Activated CD4-positive, alpha-beta T cell treated with anti-CD3 and anti-CD28 coated beads for 48 hours (primary cell): Measurements from ENCODE around the gene TEX9.
"Not testable (repeated sequence)": the region's sequence is repeated elsewhere in the genome, so short reads cannot be mapped to it uniquely, and the experiment has no call there.

ENCODE experiments used
- DNase-seq: peaks from one replicate; pipeline ENCODE4 v3.0.0-alpha.2; 2020

The TEX9 gene

DNA sequence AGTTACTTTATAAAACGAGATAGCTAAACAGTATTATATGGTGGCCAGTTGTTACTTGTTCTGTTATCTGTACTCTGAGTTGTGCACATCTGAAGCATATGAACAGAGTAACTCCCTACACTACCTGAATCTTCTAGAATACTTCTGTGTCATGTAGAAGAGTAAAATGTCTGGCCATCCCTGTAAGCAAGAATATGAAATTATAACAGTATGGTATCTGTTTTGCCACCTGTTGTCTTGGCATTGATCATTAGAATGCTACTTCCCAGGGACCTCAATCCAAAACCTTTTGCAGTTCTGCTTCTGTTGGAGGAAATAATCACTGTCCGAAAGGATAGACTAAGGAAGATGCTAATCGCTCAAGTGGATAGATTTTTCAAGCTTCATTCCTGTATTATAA lies 1.9 kb downstream of the TEX9 start:
- no peak for DNase-seq

DNA sequence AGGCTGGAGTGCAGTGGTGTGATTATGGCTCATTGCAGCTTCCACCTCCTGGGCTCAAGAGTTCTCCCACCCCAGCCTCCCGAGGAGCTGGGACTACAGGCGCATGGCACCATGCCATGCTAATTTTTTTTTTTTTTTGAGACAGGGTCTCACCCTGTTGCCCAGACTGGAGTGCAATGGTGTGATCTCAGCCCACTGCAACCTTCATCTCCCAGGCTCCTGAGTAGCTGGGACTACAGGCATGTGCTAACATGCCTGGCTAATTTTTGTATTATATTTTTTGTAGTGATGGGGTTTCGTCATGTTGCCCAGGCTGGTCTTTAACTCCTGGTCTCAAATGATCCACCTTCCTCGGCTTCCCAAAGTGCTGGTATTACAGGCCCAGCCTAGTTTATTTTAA lies 4.0 kb downstream of the TEX9 start:
- DNase-seq = no peak

- no peak for DNase-seq
Observed at GRCh38 chr15:56371495-56372147, 6.4 kb downstream of the TEX9 start.

DNA sequence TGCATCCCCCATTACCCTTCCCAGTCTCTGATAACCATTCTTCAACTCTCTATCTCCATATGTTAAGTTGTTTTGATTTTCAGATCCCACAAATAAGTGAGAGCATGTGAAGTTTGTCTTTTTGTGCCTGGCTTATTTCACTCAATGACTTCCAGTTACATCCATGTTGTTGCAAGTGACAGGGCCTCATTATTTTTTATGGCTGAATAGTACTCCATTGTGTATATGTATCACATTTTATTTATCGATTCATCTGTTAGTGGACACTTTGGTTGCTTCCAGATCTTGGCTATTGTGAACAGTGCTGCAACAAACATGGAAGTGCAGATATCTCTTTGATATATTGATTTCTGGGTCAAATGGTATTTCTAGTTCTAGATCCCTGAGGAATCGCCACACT lies 9.5 kb downstream of the TEX9 start:
- not testable (repeated sequence) for DNase-seq

GRCh38 chr15:56377822-56378221 lies 12.6 kb downstream of the TEX9 start:
- not testable (repeated sequence) for DNase-seq

DNA sequence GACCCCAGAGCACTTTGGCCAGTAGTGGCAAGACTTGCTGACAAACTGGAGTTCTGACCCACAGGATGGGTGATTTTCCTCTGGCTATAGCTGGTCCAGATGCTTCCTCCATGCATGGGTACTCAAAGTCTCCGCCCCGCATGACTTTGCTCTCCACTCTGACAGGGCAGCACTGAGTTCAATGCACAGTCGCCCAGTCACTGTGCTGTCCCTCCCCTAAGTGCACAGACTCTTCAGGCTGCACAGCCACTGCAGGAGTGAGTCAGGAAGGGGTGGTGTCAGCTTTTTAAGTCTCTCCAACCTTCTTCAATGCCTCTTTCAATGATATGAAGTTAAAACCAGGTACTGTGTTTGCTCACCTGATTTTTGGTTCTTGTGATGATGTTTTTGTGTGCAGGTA lies 17.8 kb downstream of the TEX9 start:
- no peak for DNase-seq

GRCh38 chr15:56385908-56386307 lies 20.7 kb downstream of the TEX9 start:
- no peak for DNase-seq

- no peak for DNase-seq
Observed at GRCh38 chr15:56390739-56391267, 25.6 kb downstream of the TEX9 start.

DNA sequence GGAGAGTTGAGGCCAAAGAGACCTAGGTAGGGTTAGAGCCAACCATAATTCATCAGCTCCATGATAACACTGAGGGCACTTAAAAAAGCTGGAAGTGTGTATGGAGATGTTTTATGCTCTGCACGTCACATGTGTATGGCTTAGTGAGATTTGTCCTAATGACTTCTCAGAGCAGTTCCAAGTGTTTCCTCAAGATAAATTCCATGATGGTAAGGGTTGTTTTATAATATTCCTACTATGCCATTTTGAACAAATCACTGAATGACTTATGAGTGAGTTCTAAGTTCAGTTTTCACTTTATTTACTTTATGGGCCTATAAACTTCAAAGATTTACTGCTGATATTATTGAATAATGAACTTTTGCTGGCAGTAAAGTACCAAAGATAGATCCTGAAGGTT lies 28.1 kb downstream of the TEX9 start:
- no peak for DNase-seq

GRCh38 chr15:56394909-56395308 lies 29.7 kb downstream of the TEX9 start:
- no peak for DNase-seq

- DNase-seq = not testable (repeated sequence)
Observed at GRCh38 chr15:56397325-56397724, 32.1 kb downstream of the TEX9 start.

GRCh38 chr15:56399209-56399608 lies 34.0 kb downstream of the TEX9 start:
- DNase-seq = not testable (repeated sequence)

GRCh38 chr15:56410721-56411120 lies 45.5 kb downstream of the TEX9 start:
- DNase-seq = no peak

DNA sequence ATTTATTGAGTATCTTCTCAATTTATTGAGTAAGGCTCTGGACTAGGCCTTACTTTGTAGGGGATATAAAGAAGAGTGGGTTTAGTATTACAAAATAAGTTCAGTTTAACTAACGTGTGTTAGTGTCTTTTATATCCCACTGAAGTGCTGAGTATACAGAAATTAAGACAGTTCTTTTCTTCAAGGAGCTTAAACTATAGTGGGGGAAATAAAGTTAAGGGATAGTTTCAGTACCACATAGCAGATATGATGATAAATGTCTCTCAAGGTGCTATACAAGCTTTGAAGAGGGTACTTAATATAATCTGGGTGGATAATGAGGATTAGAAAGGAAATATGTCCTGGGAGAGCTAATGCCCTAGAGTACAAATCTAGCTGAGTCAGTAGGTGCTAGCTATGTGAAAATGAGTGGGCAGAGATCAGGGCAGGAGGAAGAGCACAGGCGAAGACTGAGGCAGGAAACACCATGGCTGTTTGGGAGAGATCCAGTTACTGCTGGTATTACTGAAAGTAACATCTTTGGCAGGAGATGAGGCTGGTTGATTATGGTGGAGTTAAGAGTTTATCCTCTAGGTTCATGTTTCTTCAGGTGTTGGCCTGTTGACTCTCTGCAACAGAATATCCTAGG lies 46.0 kb downstream of the TEX9 start:
- DNase-seq = no peak

- not testable (repeated sequence) for DNase-seq
Observed at GRCh38 chr15:56413114-56413733, 48.0 kb downstream of the TEX9 start.

GRCh38 chr15:56425276-56425675 lies 60.0 kb downstream of the TEX9 start:
- DNase-seq = no peak

GRCh38 chr15:56425976-56426375 lies 60.8 kb downstream of the TEX9 start:
- no peak for DNase-seq

GRCh38 chr15:56428821-56429458 lies 63.7 kb downstream of the TEX9 start:
- no peak for DNase-seq

- no peak for DNase-seq
Observed at GRCh38 chr15:56432304-56432703, 67.1 kb downstream of the TEX9 start.

GRCh38 chr15:56440214-56440770 lies 75.1 kb downstream of the TEX9 start:
- no peak for DNase-seq

- no peak for DNase-seq
Observed at GRCh38 chr15:56442354-56442753, 77.1 kb downstream of the TEX9 start.

- no peak for DNase-seq
Observed at GRCh38 chr15:56445746-56446145, 80.5 kb downstream of the TEX9 start.

DNA sequence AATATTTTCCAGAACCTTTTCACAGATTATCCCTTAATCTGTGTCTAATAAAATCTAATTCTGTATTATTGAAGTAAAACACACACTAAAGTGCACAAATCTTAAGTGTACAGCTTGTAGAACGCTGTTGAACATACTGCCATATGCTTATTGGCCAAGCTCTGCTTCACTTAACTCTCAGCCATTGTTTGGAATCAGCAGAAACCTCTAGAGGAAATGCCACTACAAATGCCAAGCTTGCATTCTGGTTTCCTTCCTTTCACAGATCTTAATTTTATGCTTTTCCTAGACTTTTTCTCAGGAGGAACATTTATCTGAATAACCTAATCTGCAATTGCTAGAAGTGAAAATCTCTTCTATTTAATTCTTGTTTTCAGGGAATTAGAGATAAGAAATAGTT lies 89.6 kb downstream of the TEX9 start:
- DNase-seq = no peak
